Gastrocnemius medialis (tissue), 4 donors: ENCODE results near the gene PPP4C.
"Not testable (repeated sequence)": the region's sequence is repeated elsewhere in the genome, so short reads cannot be mapped to it uniquely, and the experiment has no call there.

Experiments used
- POLR2A ChIP-seq, 2 donors: fragments of 450-650 bp; IDR thresholded peaks; one replicate each; pipeline ENCODE4 v1.6.1; 2017; ENCODE audit warnings: antibody characterized with exemption in 2 of 2, mild to moderate bottlenecking in 2 of 2, moderate library complexity in 2 of 2
- TF ChIP-seq, protein P1 (sequence below), 5 experiments: fragments of 450-650 bp in 3 of 5; fragments of 200-600 bp in 2 of 5; sonication (generic) in 2 of 5; IDR thresholded peaks in 4 of 5; conservative IDR thresholded peaks in 1 of 5; 1 replicate in 4 of 5; 2 replicates in 1 of 5; pipeline ENCODE4 v1.5.1; 2016 to 2019; ENCODE audit warnings: antibody characterized with exemption in 5 of 5, mild to moderate bottlenecking in 3 of 5, moderate library complexity in 3 of 5

GRCh38 chr16:30040690-30041089, 35.1 kb upstream of the PPP4C start:
- TF ChIP-seq, protein P1, sequence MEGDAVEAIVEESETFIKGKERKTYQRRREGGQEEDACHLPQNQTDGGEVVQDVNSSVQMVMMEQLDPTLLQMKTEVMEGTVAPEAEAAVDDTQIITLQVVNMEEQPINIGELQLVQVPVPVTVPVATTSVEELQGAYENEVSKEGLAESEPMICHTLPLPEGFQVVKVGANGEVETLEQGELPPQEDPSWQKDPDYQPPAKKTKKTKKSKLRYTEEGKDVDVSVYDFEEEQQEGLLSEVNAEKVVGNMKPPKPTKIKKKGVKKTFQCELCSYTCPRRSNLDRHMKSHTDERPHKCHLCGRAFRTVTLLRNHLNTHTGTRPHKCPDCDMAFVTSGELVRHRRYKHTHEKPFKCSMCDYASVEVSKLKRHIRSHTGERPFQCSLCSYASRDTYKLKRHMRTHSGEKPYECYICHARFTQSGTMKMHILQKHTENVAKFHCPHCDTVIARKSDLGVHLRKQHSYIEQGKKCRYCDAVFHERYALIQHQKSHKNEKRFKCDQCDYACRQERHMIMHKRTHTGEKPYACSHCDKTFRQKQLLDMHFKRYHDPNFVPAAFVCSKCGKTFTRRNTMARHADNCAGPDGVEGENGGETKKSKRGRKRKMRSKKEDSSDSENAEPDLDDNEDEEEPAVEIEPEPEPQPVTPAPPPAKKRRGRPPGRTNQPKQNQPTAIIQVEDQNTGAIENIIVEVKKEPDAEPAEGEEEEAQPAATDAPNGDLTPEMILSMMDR (IDR thresholded peaks at IDR 0.05 in 4 of 5, conservative IDR thresholded peaks at IDR 0.05 in 1 of 5) = not testable (repeated sequence)
- not testable (repeated sequence) for TF ChIP-seq POLR2A (IDR thresholded peaks at IDR 0.05)
